Activated T-cell treated with anti-CD3 and anti-CD28 coated beads, Interleukin-2, amount 50 U/mL, for 72 hours (primary cell): ENCODE data around the gene TK2. TPM values are rescaled to one million over a fixed set of nuclear protein-coding genes. Genes with fewer than 3 reads are reported as not detected.
"Not testable (repeated sequence)": the region's sequence is repeated elsewhere in the genome, so short reads cannot be mapped to it uniquely, and the experiment has no call there.

ENCODE experiments used
- ATAC-seq, 2 donors: fragments of 150-1000 bp; cut with Tn5 transposase; replicated peaks in 1 of 2; 2 replicates each; pipeline ENCODE4 v1.10.0; 2021; ENCODE audit warnings: moderate library complexity in 2 of 2, mild to moderate bottlenecking in 1 of 2
- DNase-seq, 2 donors: peaks; one replicate each; pipeline ENCODE4 v3.0.0; 2021 to 2022; ENCODE audit warnings: mixed read lengths in 1 of 2
- H3K27ac Mint-ChIP-seq: one replicate; pipeline ENCODE4 v1.8.0; 2022; ENCODE audit warnings: mild to moderate bottlenecking, moderate library complexity, mixed read lengths
- H3K27me3 Mint-ChIP-seq: one replicate; pipeline ENCODE4 v1.8.0; 2022; ENCODE audit warnings: low read depth, mixed read lengths
- H3K36me3 Mint-ChIP-seq, 2 donors: one replicate each; pipeline ENCODE4 v1.8.0; 2022; ENCODE audit warnings: mixed read lengths in 2 of 2, mild to moderate bottlenecking in 1 of 2; ENCODE audit not compliant: insufficient read depth in 2 of 2
- H3K4me1 Mint-ChIP-seq: one replicate; pipeline ENCODE4 v1.8.0; 2022; ENCODE audit warnings: low read depth, mixed read lengths
- H3K4me3 Mint-ChIP-seq, 2 donors: one replicate each; pipeline ENCODE4 v1.8.0; 2022; ENCODE audit warnings: mild to moderate bottlenecking in 2 of 2, mixed read lengths in 2 of 2, moderate library complexity in 2 of 2
- H3K9me3 Mint-ChIP-seq, 2 donors: one replicate each; pipeline ENCODE4 v1.8.0; 2022; ENCODE audit warnings: mixed read lengths in 2 of 2
- total RNA-seq, 2 donors: library from RNA; stranded (reverse); gene quantifications; one replicate each; pipeline ENCODE4 v1.2.3, GENCODE V29; 2022

TK2 gene
- total RNA-seq, 2 donors from 2014 or later, result 16.4 to 16.6 TPM

DNA sequence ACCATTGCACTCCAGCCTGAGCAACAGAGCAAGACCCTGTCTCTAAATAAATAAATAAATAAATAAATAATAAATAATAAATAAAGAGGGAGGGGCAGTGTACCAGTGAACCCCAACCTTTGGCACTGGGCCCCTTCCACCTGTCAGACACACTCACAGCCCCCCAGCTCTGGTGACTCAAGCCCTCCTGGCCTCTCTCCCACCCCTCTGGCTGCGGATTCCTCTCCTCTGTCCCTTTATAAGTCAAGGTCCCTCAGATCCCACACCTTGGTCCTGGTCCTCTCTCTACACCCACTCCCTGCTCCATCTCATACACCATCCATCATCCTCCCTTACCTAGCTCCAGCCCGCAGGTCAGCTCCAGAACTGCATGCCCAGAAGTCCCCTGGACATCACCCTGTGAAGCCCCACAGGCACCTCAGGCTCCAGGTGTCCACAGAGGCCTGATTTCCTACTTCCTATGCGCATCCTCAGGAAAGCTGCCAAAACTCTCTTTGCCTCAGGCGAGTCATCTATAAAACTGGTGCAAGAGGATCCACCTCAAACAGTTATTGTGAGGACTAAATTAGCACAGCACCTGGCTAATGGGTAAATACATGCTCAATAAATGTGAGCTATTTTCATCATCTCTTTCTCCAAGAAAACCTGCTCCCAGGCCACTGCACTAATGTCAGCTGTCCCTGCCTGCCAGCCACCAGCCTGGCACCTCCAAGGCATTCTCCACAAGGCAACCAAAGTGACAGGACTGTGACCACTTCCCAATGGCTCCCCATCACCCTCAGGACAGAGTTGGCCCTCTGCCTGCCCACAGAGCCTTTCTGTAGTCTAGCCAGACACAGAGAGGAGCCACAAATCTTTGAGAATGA is 76.0 kb downstream of the TK2 start:
- Mint-ChIP-seq H3K27me3 (no peaks in the 10 kb centered on the region), H3K27ac (peak overlapping the region; percentile 17), H3K4me1 (peaks cover 25% of the 10 kb centered on the region), H3K4me3 (no peak overlapping the region), H3K9me3 (no peaks in the 10 kb centered on the region), H3K36me3 (no peaks in the 10 kb centered on the region)
- ATAC-seq, result no peak
- no peak for DNase-seq

DNA sequence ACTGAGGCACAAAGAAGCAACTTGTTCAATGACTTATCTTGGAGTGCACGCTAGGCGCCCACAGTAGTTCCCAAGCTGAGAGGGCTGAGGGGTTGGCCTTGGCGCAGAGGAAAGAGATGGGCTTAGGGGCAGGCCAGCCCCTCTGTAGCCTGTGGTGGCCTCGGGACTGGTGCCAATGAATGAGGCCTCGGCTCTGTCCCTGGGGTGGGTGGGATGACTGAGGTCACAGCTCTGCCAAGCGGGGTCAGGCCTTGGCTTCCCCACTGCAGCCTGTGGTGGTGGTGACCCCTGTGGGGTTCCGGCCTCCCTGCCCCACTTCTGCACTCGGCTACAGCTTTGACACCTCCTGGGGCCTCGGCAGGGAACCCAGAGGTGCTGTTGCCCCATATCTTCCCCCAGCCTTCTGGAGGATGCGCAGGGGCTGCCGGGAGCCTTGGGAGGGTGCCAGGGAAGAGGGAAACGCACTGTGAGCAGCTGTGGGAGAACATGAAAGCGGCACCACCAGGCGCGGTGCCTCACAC is 76.8 kb downstream of the TK2 start:
- Mint-ChIP-seq H3K27ac (no peak overlapping the region), H3K4me3 (no peak overlapping the region), H3K27me3 (no peaks in the 10 kb centered on the region), H3K36me3 (no peaks in the 10 kb centered on the region), H3K4me1 (peaks cover 20% of the 10 kb centered on the region), H3K9me3 (no peaks in the 10 kb centered on the region)
- DNase-seq, result no peak
- ATAC-seq, result no peak

DNA sequence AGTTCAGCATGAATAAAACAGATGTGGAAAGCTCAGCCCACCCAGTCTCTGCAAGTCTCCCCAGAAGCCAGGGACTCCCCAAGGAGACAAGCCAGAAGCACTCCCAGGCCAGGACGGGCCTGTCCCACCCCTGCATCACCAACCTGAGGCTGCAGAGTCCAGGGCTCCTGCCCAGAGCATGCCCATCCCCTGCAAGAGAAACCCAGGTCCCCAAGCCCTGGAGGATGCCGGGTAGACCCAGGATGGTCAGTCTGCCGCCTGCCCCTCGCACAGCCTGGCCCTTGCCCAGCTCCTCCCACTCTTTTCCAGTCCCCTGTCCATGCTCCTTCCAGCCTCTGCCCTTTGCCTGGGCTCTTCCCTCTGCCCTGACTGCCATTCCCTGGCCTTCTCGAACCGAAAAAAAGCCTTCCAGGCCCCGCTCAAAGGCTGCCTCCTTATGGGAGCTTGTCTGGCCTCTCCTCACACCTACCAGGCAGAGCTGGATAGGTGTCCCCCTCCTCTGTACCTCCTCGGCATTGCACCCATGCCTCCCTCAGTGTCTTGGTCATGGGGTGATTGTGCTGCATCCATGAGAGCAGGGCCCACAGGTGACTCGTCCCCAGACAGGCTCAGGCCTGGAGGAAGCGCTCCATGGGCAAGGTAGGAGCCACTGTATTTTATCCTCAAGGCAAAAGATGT is 78.1 kb downstream of the TK2 start:
- H3K4me1 Mint-ChIP-seq, result peaks cover 20% of the 10 kb centered on the region
- H3K9me3 Mint-ChIP-seq, result no peaks in the 10 kb centered on the region
- no peak overlapping the region for H3K27ac Mint-ChIP-seq
- H3K4me3 Mint-ChIP-seq, result no peak overlapping the region
- ATAC-seq (no peak), DNase-seq (no peak)
- no peaks in the 10 kb centered on the region for H3K36me3 Mint-ChIP-seq
- H3K27me3 Mint-ChIP-seq, result no peaks in the 10 kb centered on the region

DNA sequence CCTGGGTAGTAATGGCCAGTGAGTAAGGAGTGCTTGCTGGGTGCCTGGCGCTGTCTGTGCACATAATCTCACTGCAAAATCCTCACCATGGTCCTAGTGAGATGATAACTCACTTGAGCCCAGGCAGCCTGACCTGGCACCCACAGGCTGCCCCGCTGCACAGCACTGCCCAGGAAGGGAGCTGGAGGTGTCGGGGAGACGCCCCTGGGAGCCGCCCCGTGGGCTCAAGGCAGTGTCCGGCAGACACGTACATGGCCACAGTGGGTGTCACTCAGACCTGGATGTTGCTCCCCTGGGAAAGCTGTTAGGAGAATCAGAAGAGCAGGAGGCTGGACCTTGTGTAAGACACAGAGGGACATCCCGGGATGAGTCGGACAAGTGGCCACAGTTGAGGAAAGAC is 78.7 kb downstream of the TK2 start:
- no peak for DNase-seq
- Mint-ChIP-seq H3K4me1 (peaks cover 20% of the 10 kb centered on the region), H3K9me3 (no peaks in the 10 kb centered on the region)

DNA sequence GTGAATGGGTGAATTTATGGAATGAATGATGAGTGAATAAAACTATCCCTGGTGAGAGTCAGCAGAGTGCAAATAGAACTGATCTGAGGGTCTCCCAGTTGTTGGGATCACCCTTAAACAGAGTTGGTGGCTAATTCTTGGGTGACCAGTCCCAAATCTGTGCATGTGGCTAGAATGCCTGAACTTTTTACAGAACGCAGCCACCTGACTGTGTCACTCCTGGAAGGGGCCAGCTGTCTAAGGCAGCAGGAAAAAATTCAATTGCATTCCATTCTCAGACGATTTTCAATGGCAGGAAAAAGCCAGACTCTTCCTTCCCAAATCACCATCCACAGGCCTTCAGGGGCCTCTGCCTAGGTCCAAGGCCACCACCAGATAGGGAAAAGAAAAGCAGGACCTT is 79.4 kb downstream of the TK2 start:
- Mint-ChIP-seq H3K9me3 (no peaks in the 10 kb centered on the region), H3K36me3 (no peaks in the 10 kb centered on the region), H3K4me1 (peaks cover 20% of the 10 kb centered on the region), H3K27ac (no peak overlapping the region), H3K4me3 (no peak overlapping the region), H3K27me3 (no peaks in the 10 kb centered on the region)
- DNase-seq (no peak), ATAC-seq (no peak)

More for the DNA sequence above, 78.7 kb downstream of the TK2 start:
- Mint-ChIP-seq H3K27ac (no peak overlapping the region), H3K27me3 (no peaks in the 10 kb centered on the region), H3K4me3 (no peak overlapping the region), H3K36me3 (no peaks in the 10 kb centered on the region)
- no peak for ATAC-seq

DNA sequence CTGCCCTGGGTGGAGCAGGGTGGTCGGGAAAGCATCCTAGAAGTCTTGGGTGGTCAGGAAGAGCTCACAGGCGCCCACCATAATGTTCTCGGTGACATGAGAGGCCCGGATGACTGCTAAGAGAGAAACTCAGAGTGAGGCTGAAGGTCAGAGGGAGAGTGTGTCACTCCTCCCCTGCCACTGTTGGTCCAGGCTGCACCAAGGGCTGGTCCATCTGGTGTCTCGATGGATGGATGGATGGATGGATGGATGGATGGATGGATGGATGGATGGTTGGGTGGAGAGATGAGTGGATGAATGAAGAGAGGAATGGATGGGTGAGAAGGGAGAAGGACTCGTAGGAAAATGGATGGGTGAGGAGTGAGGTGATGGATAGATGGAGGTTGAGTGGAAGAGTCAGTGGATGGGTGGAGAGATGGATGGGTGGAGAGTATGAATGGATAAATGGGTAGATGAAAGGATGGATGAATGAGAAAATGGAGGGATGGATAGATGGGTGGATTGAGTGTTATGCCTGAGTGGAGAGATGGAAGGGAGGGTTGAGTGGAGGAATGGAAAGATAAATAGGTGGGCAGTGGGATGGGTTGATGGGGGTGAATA is 79.9 kb downstream of the TK2 start:
- H3K4me1 Mint-ChIP-seq, result peaks cover 19% of the 10 kb centered on the region
- DNase-seq (no peak), ATAC-seq (no peak)
- H3K9me3 Mint-ChIP-seq, result no peaks in the 10 kb centered on the region
- no peaks in the 10 kb centered on the region for H3K36me3 Mint-ChIP-seq
- H3K27me3 Mint-ChIP-seq, result no peaks in the 10 kb centered on the region
- no peak overlapping the region for H3K4me3 Mint-ChIP-seq
- H3K27ac Mint-ChIP-seq, result no peak overlapping the region

DNA sequence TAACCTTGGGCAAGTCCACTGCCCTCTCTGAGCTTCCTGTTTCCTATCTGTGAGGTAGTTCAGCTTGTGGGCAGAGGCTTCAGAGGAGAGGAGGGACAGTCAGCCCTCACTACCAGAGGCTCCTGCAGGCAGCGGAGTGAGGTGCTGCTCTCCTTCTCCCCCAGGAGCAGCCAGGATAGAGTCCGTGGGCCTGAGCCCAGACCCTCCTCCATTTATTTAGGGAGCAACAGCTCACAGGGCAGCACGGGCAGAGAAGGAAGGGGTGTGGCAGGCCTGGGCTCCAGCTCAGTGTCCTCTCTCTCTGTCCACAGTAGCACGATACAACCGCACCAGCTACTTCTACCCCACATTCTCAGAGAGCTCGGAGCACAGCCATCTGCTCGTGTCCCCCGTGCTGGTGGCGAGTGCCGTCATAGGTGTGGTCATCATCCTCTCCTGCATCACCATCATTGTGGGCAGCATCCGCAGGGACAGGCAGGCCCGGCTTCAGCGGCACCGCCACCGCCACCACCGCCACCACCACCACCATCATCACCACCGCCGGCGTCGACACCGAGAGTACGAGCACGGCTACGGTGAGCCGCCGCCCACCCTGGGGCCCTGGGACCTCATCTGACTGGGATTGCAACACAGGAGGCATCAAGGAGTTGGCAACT is 80.5 kb downstream of the TK2 start:
- Mint-ChIP-seq H3K36me3 (no peaks in the 10 kb centered on the region), H3K27me3 (no peaks in the 10 kb centered on the region), H3K27ac (no peak overlapping the region), H3K4me3 (no peak overlapping the region), H3K9me3 (no peaks in the 10 kb centered on the region), H3K4me1 (peaks cover 13% of the 10 kb centered on the region)
- DNase-seq (no peak), ATAC-seq (no peak)

DNA sequence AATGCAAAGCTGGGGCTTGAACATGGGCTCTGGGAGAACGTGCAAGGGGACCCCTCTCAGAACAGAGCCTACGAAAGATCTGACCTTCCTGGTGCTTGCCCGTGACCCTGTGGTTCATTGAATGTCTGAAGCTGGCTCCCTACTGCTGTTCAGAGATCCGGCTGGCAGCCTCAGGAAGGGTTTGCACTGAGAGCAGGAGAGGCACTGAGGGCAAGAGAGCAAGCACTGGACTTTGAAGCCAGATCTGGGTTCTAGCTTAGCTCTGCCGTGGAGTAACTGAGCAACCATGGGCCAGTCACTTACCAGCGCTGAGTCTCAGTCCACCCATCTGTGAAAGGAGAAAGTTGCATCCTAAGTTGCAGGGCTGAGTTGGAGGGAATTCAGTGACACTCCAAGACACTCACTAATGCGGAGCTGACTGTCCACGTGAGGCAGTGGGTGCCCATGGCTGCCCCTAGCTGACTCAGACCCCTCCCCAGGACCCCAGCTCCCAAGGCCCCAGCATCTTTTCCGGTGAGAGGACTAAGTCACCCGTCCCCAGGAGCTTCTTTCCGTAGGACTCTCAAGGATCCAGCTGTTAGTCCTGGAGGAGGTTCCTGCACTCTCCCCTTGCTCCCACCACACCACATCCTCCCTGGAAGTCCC is 81.5 kb downstream of the TK2 start:
- Mint-ChIP-seq H3K4me1 (peaks cover 4% of the 10 kb centered on the region), H3K9me3 (no peaks in the 10 kb centered on the region), H3K36me3 (no peaks in the 10 kb centered on the region), H3K27me3 (peaks cover 8% of the 10 kb centered on the region), H3K27ac (no peak overlapping the region), H3K4me3 (no peak overlapping the region)
- no peak for ATAC-seq
- no peak for DNase-seq

DNA sequence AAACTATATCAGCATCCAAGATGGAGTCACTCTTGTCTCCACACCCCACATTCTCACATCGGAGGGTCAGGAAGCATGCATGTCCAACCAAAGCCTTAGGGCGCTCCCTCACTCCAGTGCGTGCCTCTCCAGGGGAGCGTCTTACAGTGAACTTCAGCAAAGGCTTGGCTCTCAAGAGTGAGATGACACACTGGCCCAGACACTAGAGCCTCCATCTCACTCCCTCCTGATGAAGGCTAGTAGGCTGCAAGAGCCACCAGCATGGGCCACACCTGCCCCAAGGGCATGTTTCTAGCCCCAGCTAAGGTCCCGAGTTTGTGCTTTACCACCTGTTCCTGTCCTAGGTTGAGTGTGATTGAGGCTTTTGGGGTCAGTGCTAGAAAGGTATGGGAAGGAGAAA is 82.3 kb downstream of the TK2 start:
- ATAC-seq (no peak), DNase-seq (no peak)
- H3K36me3 Mint-ChIP-seq, result no peaks in the 10 kb centered on the region
- H3K27me3 Mint-ChIP-seq, result peaks cover 11% of the 10 kb centered on the region
- H3K27ac Mint-ChIP-seq, result no peak overlapping the region
- no peak overlapping the region for H3K4me3 Mint-ChIP-seq
- H3K4me1 Mint-ChIP-seq, result peaks cover 4% of the 10 kb centered on the region
- H3K9me3 Mint-ChIP-seq, result no peaks in the 10 kb centered on the region

DNA sequence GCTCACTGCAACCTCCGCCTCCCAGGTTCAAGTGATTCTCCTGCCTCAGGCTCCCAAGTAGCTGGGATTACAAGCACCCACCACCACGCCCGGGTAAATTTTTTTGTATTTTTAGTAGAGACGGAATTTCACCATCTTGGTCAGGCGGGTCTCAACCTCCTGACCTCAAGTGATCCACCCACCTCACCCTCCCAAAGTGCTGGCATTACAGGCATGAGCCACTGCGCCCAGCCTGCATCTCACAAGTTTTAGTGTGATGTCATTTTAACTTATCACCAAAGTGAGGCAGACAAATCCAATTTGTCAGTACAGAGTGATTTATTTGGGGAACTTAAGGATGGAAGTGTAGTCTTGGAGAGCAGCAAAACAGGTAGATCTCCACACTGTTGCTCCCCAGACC is 83.3 kb downstream of the TK2 start:
- DNase-seq, H3K4me3 Mint-ChIP-seq, H3K4me1 Mint-ChIP-seq, H3K36me3 Mint-ChIP-seq, ATAC-seq, H3K27ac Mint-ChIP-seq, H3K9me3 Mint-ChIP-seq: not testable (repeated sequence)
- H3K27me3 Mint-ChIP-seq, result peaks cover 11% of the 10 kb centered on the region

DNA sequence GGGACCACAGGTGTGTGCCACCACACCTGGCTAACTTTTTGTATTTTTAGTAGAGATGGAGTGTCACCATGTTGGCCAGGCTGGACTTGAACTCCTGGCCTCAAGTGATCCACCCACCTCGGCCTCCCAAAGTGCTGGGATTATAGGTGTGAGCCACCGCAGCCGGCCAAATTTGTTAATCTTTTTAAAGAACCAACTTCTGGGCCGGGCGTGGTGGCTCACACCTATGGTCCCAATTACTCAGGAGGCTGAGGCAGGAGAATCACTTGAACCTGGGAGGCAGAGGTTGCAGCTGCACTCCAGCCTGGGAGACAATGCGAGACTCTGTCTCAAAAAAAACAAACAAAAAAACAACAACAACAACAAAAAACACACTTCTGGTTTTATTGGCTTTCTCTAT is 84.0 kb downstream of the TK2 start:
- H3K4me1 Mint-ChIP-seq, H3K27ac Mint-ChIP-seq, H3K36me3 Mint-ChIP-seq, DNase-seq, ATAC-seq, H3K9me3 Mint-ChIP-seq, H3K4me3 Mint-ChIP-seq: not testable (repeated sequence)
- H3K27me3 Mint-ChIP-seq, result peaks cover 11% of the 10 kb centered on the region

DNA sequence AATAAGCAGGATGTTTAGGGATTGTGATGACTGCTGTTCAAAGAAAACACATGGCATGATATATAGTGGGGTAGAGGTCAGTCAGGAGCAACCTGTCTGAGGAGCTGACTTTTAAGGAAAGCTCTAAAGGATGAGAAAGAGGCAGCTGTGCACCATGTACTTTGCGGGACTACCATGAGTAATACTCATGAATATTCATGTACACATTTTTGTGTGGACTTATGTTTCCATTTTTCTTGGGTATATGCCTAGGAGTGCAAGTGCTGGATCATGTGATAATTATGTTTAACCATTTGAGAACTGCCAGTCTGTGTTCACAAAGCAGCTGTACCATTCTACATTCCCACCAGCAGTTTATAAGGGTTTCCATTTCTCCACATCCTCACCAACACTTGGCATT is 87.0 kb downstream of the TK2 start:
- no peak for ATAC-seq
- Mint-ChIP-seq H3K36me3 (no peaks in the 10 kb centered on the region), H3K4me3 (no peak overlapping the region), H3K27me3 (peaks cover 22% of the 10 kb centered on the region), H3K4me1 (no peaks in the 10 kb centered on the region), H3K9me3 (no peaks in the 10 kb centered on the region), H3K27ac (no peak overlapping the region)
- no peak for DNase-seq
